Mesangial cell (primary cell): ENCODE data around the gene DDX54. TPM values are rescaled to one million over a fixed set of nuclear protein-coding genes. Genes with fewer than 3 reads are reported as not detected.

Experiments used
- total RNA-seq: library from RNA; depleted of rRNA; stranded (reverse); fragments of >200 nt; gene quantifications from 2 replicates; pipeline ENCODE4 v1.2.3, GENCODE V29; 2015

DDX54 gene
- total RNA-seq: 48.8 and 64.0 TPM in 2 replicates

GRCh38 chr12:113185180-113186032, at the start of gene DDX54, which contains the start of gene RITA1:
DDX54 (minus strand) TSS chr12:113185478; CDS start chr12:113185451, 27 bp downstream.
RITA1 (plus strand) TSS chr12:113185721; CDS start chr12:113186747, 1,026 bp downstream.

GRCh38 chr12:113221181-113221996, 36.1 kb upstream of the DDX54 start, which contains the start of gene TPCN1:
TPCN1 (plus strand) TSS chr12:113221464; CDS start chr12:113226853, 5,389 bp downstream.

GRCh38 chr12:113149361-113150150, 35.7 kb downstream of the DDX54 start, which contains the start of gene CFAP73:
CFAP73 (plus strand) TSS chr12:113149724; CDS start chr12:113149858, 134 bp downstream.

DNA sequence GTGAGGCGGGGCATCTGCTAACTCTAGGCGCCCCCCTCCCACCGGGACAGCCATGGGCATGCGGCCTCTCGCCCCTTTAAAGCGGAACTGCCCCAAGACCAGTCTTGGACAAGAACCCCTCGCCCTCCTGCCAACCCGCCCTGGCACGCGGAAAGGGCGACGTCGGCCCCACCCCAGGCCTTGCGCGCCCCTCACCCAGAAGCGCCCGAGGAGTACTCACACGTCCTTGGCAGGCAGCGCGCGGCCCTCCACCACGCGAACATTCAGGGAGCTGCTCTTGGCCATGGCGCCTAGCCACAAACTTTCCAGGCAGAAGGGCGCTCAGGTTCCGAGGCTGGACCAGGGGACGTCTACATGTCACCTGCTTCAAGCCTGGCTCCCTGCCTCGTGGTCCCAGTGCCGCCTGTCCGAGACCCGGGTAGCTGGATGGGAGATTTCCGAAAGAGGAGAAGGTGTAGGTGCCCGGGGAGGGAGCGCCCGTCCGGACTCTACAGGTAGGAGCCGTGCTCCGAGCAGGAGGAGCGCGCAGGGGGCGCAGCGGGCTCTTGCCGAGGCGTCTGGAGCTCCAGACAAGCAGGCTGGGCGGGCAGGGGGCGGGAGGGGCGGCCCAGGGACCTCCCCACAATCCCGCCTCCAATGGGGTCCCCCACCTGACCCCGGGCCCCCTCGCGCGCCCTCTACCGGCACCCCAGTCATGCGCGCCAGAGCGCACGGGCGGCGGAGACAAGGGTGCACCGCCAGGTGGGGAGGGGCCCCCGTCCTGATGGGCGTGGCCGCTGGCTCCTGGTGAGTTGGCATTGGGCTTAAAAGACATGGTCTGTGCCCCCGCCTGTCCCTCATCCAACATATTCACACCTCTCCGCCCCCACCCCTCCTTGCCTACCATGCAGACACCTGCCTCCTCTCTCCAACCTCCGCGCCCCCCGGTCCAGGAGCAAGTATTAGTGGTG, 49.8 kb downstream of the DDX54 start, which contains the start of gene RASAL1:
TSS of gene RASAL1 (minus strand) at position 584 of the 950 bp plus-strand sequence. CDS start at position 285, 299 bp downstream.

Other genes starting within 250 kb of the DDX54 start
- 4.6 and 19.7 TPM in 2 replicates for gene OAS3, start 247.0 kb downstream of the DDX54 start, total RNA-seq
- gene OAS2, start 207.0 kb downstream of the DDX54 start, total RNA-seq: not detected in 2 replicates
- 0.16 TPM in 1 of 2 replicates, not detected in the other for gene DTX1, start 128.7 kb downstream of the DDX54 start, total RNA-seq
- gene RASAL1, start 49.7 kb downstream of the DDX54 start, total RNA-seq: 0.16 and 4.9 TPM in 2 replicates
- gene CFAP73, start 35.8 kb downstream of the DDX54 start, total RNA-seq: not detected in 2 replicates
- gene RITA1, start 243 bp upstream of the DDX54 start, total RNA-seq: 30.0 and 35.0 TPM in 2 replicates
- 21.8 and 55.0 TPM in 2 replicates for gene TPCN1, start 36.0 kb upstream of the DDX54 start, total RNA-seq
- gene SLC8B1, start 149.6 kb upstream of the DDX54 start, total RNA-seq: 26.2 and 29.3 TPM in 2 replicates
- 38.5 and 70.1 TPM in 2 replicates for gene PLBD2, start 173.1 kb upstream of the DDX54 start, total RNA-seq
- gene SDS, start 218.4 kb upstream of the DDX54 start, total RNA-seq: not detected in 2 replicates
- gene SDSL, start 236.9 kb upstream of the DDX54 start, total RNA-seq: 5.5 and 12.7 TPM in 2 replicates